ENCODE measurements around the gene C1QBP.

The C1QBP gene

DNA sequence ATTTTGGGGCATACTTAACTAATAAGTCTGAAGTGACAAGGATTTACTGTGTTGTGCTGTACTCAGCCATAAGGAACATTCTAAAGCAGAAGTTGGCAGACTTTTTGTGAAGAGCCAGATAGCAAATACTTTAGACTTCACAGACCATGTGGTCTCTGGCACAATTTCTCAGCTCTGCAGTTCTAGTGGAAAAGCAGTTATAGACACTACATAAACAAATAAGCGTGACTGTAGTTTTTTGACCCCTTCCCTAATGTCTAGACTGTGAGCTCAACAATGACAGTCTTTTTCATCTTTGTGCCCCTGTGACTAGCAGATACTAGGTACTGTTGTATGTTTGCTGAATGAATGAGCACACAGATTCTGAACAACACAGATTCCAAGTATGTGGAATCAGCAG is 14.0 kb downstream of the C1QBP start:
- no peak for DNase-seq (ENCODE audit: low spot score in 2 of 2)
- Histone ChIP-seq H3K4me3 (no peak overlapping the region), H3K9me3 (no peaks in the 10 kb centered on the region), H3K4me1 (peaks cover 9% of the 10 kb centered on the region; the same call in 1 of the 2 replicates), H3K36me3 (replicated peaks) (peaks cover 81% of the 10 kb centered on the region), H3K27me3 (ENCODE audit: low read depth) (no peaks in the 10 kb centered on the region)
- in situ Hi-C loops (cut with MboI; ENCODE audit: low sequenced_read_pairs), result no loop called here

DNA sequence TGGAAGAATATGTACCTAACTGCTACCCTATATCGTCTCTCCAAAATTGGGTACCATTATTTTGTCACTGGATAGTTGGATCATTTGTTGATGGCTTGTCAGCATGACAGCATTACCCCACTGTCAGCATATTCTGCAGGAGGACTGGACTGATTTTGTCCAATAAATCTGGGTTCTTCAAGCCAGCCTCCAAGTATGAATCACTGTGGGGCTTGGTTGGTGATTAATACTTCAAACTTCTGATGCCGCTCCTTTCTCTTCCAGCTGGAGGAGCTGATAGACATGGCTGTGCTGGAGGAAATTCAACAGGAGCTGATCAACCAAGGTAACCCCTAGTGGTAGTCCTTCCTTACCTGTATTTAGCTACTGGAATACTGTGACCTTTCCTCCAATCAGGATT is 16.4 kb downstream of the C1QBP start:
- DNase-seq (ENCODE audit: low spot score in 2 of 2), result no peak
- H3K4me1 ChIP-seq, result peaks cover 9% of the 10 kb centered on the region; the same call in 1 of the 2 replicates
- no peaks in the 10 kb centered on the region for H3K9me3 ChIP-seq
- in situ Hi-C loops (cut with MboI; ENCODE audit: low sequenced_read_pairs), result no loop called here
- H3K4me3 ChIP-seq, result no peak overlapping the region
- H3K36me3 ChIP-seq (replicated peaks), result peaks cover 63% of the 10 kb centered on the region
- H3K27me3 ChIP-seq (ENCODE audit: low read depth), result no peaks in the 10 kb centered on the region

DNA sequence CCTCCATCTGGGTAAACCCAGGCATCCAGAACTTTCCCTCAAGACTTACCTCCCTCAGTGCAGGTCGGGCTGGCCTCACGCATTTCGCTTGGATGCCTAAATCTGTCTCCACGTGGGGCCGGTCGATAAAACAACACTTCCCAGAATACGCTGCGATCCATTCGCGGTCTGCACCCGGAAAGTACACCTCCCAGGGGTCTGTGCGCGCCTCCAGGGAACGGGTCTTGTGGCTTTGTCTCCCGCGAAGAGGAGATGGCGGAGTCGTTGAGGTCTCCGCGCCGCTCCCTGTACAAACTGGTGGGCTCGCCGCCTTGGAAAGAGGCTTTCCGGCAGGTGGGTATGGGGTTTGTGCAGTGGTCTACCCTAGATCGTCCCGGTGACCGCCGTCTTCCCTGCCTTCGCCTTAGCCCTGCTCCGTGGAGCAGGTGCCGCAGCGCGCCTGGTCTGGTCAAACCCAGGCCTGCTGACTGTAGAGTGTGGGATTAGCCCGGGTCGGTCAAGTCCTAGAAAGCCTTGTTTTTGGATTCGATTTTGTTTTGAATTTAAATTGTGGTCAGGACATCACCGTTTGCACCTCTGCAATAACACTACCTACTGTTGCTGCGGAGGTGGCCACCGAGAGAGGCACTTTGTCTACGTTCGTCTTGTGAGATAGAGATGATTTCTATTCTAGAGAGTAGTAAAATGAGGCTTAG is 18.8 kb downstream of the C1QBP start, which contains the start of gene RPAIN:
RPAIN (plus strand) TSS at position 224 of the 695 bp plus-strand sequence; CDS start at position 253, 29 bp downstream.
- H3K9me3 ChIP-seq, result no peaks in the 10 kb centered on the region
- in situ Hi-C loops (cut with MboI; ENCODE audit: low sequenced_read_pairs), result no loop called here
- H3K4me1 ChIP-seq, result peaks cover 9% of the 10 kb centered on the region; the same call in 1 of the 2 replicates
- H3K36me3 ChIP-seq (replicated peaks), result peaks cover 61% of the 10 kb centered on the region
- no peaks in the 10 kb centered on the region for H3K27me3 ChIP-seq (ENCODE audit: low read depth)
- peak; percentile 87 to 92 for DNase-seq (ENCODE audit: low spot score in 2 of 2)
- H3K4me3 ChIP-seq, result peak within 1 kb of the TSS; percentile 91

DNA sequence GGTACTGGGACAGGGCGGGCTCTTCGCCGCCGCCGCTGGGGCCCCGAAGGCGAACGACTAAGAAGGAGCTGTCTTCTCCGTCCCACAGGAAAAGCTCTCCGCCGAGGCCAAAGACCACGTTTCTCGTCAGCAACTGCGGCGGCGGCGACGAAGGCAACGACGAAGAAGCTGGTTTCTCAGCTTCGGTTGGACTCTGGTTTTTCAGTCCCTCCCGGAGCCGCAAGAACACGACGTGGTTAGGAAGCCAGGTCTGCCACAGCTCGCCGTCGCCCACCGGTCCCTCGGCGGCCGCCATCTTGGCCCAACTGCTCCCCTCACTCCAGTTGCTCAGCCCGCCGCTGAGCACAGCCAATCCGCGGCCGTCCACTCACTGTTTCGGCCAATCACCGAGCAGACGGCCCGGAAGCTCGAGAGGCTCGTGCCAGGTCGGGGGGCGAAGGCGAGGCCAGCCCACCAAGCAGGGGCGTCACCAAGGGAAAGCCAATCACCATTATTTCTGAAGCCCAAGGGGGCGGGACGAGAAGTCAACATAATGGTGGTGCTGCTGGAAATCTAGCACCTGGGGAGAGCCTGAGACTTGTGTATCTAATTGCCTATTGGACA is 19.5 kb downstream of the C1QBP start, which contains the start of gene NUP88:
NUP88 (minus strand) TSS at position 307 of the 603 bp plus-strand sequence; CDS start at position 295, 12 bp downstream.
- peak within 1 kb of the TSS; percentile 91 for H3K4me3 ChIP-seq
- H3K9me3 ChIP-seq, result no peaks in the 10 kb centered on the region
- H3K4me1 ChIP-seq, result peaks cover 7% of the 10 kb centered on the region; the same call in 1 of the 2 replicates
- peak; percentile 95 to 98 for DNase-seq (ENCODE audit: low spot score in 2 of 2)
- no peaks in the 10 kb centered on the region for H3K27me3 ChIP-seq (ENCODE audit: low read depth)
- in situ Hi-C loops (cut with MboI; ENCODE audit: low sequenced_read_pairs), result no loop called here
- H3K36me3 ChIP-seq (replicated peaks), result peaks cover 59% of the 10 kb centered on the region

DNA sequence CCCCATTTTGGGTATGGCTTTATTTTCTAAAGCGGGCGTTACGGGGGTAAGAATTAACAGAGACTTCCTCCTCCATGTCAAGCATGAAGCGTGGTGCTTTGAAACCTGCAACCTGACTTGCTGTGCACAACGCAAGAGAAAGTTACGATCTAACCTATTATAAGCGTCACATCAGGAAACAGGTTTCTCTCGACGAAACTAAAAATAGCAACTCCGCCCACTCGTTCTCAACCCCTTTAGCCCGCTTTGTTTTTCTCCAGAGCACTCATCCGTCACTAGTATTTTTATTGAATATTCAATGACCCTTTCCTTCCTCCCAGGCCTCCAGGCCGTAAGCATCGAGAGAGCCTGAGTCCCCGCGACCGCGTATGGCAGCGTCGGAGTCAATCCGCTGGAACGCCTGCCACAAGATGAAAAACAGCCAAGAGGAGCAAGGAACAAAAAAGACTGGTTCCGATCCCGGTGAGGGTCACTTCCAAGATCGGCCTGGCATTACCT is 20.0 kb downstream of the C1QBP start:
- Histone ChIP-seq H3K36me3 (replicated peaks) (peaks cover 59% of the 10 kb centered on the region), H3K9me3 (no peaks in the 10 kb centered on the region)
- in situ Hi-C loops (cut with MboI; ENCODE audit: low sequenced_read_pairs), result no loop called here

DNA sequence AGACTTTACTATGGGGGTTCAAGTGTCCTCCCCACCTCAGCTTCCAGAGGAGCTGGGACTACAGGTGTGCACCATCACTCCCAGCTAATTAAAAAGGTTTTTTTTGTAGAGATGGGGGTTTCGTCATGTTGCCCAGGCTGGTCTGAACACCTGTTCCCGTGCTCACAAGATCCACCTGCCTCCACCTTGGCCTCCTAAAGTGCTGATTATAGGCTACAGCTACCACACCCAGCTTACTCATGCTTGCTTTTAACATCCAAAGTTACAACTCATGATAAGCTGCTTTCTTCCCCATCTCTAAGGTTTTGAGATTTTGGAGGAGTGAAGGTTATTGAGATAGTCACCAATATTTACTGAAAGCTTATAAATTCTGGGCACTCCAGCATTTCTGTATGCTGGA is 22.1 kb downstream of the C1QBP start:
- no peaks in the 10 kb centered on the region for H3K9me3 ChIP-seq
- in situ Hi-C loops (cut with MboI; ENCODE audit: low sequenced_read_pairs), result no loop called here
- H3K27me3 ChIP-seq (ENCODE audit: low read depth), result no peaks in the 10 kb centered on the region
- no peak overlapping the region for H3K4me3 ChIP-seq
- peaks cover 63% of the 10 kb centered on the region for H3K36me3 ChIP-seq (replicated peaks)
- no peak for DNase-seq (ENCODE audit: low spot score in 2 of 2)
- H3K4me1 ChIP-seq, result 0 out of 2 replicates have a peak, but pooled peaks cover 6% of the 10 kb centered on the region

More for the DNA sequence above, 20.0 kb downstream of the C1QBP start:
- no peaks in the 10 kb centered on the region for H3K27me3 ChIP-seq (ENCODE audit: low read depth)
- DNase-seq (ENCODE audit: low spot score in 2 of 2), result peak in 1 of 2 experiments; percentile 39
- H3K4me3 ChIP-seq, result peak overlapping the region; percentile 91
- 0 out of 2 replicates have a peak, but pooled peaks cover 6% of the 10 kb centered on the region for H3K4me1 ChIP-seq

DNA sequence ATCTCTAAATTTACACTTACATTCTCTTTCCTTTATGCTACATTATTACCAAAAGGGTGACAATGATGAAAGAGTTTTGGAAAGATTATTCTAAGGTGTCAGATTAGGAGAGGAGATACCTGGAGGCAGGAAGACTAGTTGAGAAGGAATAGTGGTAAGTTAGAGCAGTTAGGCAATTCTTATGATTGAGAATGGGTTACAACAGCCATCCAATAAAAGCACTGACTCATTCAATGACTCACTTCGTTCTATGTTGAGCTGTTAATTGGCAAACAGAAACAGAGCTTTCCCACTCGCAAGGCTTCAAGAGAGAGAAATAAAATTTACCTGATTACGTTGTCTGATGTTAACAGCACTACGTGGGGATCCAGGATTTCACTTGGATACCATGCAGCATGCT is 25.3 kb downstream of the C1QBP start:
- Histone ChIP-seq H3K4me1 (no peaks in the 10 kb centered on the region), H3K36me3 (replicated peaks) (peaks cover 70% of the 10 kb centered on the region), H3K4me3 (no peak overlapping the region), H3K27me3 (ENCODE audit: low read depth) (no peaks in the 10 kb centered on the region), H3K9me3 (no peaks in the 10 kb centered on the region)
- DNase-seq (ENCODE audit: low spot score in 2 of 2), result no peak
- in situ Hi-C loops (cut with MboI; ENCODE audit: low sequenced_read_pairs), result no loop called here

DNA sequence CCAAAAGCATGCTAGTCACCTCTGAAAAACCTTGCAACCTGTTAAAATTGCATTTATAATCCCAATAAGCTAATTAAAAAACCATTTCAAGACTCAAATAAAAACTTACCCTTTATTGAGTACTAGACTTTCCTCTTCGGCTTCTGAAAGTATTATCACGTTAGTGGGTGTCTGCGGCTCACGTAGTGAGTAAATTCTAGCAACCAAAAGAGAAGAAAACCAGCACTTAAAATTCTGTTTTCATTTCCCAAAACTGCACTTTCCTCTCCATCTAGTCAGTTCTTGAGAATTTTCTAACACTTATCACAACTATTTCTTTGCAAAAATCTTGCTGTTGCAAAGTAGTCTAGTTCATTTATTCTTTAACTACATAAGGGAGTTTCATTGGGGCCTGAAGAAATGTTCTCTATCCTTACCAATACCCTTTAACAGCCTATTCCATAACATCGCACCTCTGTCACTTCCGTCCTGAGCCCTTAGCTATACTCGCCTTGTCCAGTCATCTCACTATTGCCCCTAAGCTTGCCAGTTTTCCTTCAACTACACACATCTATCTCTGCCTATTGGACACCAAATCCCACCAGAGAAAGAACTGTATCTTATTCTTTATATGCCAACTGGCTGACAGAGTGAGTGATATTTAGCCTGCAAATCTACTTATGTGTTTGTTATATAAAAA is 28.2 kb downstream of the C1QBP start:
- Histone ChIP-seq H3K4me3 (no peak overlapping the region), H3K9me3 (no peaks in the 10 kb centered on the region), H3K36me3 (replicated peaks) (peaks cover 86% of the 10 kb centered on the region), H3K4me1 (no peaks in the 10 kb centered on the region), H3K27me3 (ENCODE audit: low read depth) (no peaks in the 10 kb centered on the region)
- in situ Hi-C loops (cut with MboI; ENCODE audit: low sequenced_read_pairs), result no loop called here
- DNase-seq (ENCODE audit: low spot score in 2 of 2), result no peak

DNA sequence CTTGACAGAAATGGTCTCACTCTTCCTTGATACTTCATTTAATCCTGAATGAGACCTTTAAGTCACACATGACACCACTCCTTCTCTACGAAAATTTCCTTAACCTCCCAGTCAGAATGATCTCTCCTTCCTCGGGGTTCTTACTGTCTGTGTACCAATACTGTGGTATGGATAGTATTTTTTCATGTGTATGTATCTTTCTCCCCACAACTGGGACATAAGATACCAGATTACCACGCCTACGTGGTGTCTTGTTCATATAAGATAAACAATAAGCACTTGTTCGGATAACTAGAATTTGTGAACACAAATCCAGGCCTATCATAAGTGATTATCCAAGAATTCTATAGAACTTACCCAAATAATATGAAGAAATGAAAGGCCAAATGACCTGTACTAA is 30.8 kb downstream of the C1QBP start:
- no peaks in the 10 kb centered on the region for H3K4me1 ChIP-seq
- peaks cover 87% of the 10 kb centered on the region for H3K36me3 ChIP-seq (replicated peaks)
- no peak for DNase-seq (ENCODE audit: low spot score in 2 of 2)
- no peak overlapping the region for H3K4me3 ChIP-seq
- H3K9me3 ChIP-seq, result no peaks in the 10 kb centered on the region
- no peaks in the 10 kb centered on the region for H3K27me3 ChIP-seq (ENCODE audit: low read depth)
- in situ Hi-C loops (cut with MboI; ENCODE audit: low sequenced_read_pairs), result no loop called here

DNA sequence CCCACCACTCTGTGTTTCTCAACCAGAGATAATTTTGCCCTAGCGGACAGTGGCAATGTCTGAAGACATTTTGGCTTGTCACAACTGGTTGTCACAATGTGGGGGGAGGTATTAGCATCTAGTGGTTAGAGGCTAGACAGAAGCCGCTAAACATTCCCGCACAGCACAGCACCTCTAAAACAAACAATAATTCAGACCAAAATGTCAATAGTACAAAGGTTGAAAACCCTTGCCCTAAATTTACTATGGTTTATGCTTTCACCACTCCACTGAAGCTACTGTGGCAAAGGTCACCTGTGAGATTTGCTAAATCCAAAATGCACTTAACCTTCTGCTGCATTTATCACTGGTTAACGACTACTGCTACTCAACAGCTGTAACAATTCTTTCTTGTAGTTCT is 33.6 kb downstream of the C1QBP start:
- no peak for DNase-seq (ENCODE audit: low spot score in 2 of 2)
- no peaks in the 10 kb centered on the region for H3K4me1 ChIP-seq
- H3K27me3 ChIP-seq (ENCODE audit: low read depth), result no peaks in the 10 kb centered on the region
- in situ Hi-C loops (cut with MboI; ENCODE audit: low sequenced_read_pairs), result no loop called here
- no peak overlapping the region for H3K4me3 ChIP-seq
- H3K9me3 ChIP-seq, result no peaks in the 10 kb centered on the region
- peaks cover 87% of the 10 kb centered on the region for H3K36me3 ChIP-seq (replicated peaks)

DNA sequence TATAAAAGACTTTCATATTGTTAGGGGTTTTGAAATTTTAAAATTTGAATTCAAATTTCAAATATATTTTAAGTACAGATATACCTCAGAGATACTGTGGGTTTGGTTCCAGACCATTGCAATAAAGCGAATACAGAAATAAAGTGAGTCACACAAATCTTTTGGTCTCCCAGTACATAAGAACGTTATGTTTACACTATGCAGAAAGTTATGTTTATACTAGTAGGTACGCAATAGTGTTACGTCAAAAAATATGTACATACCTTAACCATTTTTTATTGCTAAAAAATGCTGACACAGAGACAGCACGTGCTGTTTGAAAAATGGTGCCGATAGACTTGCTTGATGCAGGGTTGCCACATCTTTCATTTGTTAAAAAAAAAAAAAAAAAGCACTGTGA is 39.2 kb downstream of the C1QBP start:
- Histone ChIP-seq H3K4me1 (no peaks in the 10 kb centered on the region), H3K4me3 (no peak overlapping the region), H3K9me3 (no peaks in the 10 kb centered on the region), H3K27me3 (ENCODE audit: low read depth) (no peaks in the 10 kb centered on the region), H3K36me3 (replicated peaks) (peaks cover 82% of the 10 kb centered on the region)
- in situ Hi-C loops (cut with MboI; ENCODE audit: low sequenced_read_pairs), result no loop called here
- DNase-seq (ENCODE audit: low spot score in 2 of 2), result no peak

DNA sequence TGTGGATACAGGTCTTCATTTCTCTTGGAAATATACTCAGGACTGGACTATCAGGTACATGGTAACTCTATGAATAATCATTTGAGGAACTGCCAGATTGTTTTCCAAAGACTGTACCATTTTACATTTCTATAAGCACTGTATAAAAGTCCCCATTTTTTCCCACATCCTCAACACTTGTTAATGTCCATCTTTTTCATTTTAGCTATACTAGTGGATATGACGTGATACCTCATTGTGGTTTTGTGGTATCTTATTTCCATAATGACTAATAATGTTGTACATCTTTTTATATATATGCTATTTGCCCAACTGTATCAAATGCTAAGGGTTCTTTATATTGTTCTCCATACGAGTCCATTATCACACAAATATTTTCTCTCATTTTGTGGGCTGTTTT is 42.3 kb downstream of the C1QBP start:
- H3K27me3 ChIP-seq (ENCODE audit: low read depth), result no peaks in the 10 kb centered on the region
- no peaks in the 10 kb centered on the region for H3K4me1 ChIP-seq
- no peak overlapping the region for H3K4me3 ChIP-seq
- in situ Hi-C loops (cut with MboI; ENCODE audit: low sequenced_read_pairs), result no loop called here
- DNase-seq (ENCODE audit: low spot score in 2 of 2), result no peak
- H3K36me3 ChIP-seq (replicated peaks), result peaks cover 82% of the 10 kb centered on the region
- H3K9me3 ChIP-seq, result no peaks in the 10 kb centered on the region

DNA sequence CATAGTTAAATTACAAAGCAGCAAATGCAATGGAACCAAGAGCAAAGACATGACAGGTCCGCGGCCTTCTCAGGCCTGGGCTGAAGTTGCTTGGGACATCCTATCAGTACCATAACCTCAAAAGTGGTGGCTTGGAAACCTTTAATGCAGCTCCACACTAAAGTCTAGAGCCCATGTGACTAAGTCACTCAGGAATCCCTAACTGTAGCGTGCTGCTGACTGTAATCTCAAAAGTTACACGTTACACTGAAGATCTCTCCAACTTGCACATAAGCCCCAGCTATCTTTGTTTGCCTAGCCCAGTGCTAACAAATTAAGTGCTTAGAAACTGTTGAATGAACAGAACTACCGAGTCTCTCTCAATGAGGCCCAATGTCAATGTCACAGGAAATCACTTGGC is 47.3 kb downstream of the C1QBP start:
- Histone ChIP-seq H3K36me3 (replicated peaks) (peaks cover 87% of the 10 kb centered on the region), H3K9me3 (no peaks in the 10 kb centered on the region), H3K4me1 (no peaks in the 10 kb centered on the region), H3K4me3 (no peak overlapping the region), H3K27me3 (ENCODE audit: low read depth) (no peaks in the 10 kb centered on the region)
- DNase-seq (ENCODE audit: low spot score in 2 of 2), result no peak
- in situ Hi-C loops (cut with MboI; ENCODE audit: low sequenced_read_pairs), result no loop called here

All from HAP-1 (cell line).